ENCODE measurements around the gene EPB41L4A.
"Not testable (repeated sequence)": the region's sequence is repeated elsewhere in the genome, so short reads cannot be mapped to it uniquely, and the experiment has no call there.

EPB41L4A gene

GRCh38 chr5:112250551-112250950, 168.5 kb downstream of the EPB41L4A start:
- DNase-seq: no peak

DNA sequence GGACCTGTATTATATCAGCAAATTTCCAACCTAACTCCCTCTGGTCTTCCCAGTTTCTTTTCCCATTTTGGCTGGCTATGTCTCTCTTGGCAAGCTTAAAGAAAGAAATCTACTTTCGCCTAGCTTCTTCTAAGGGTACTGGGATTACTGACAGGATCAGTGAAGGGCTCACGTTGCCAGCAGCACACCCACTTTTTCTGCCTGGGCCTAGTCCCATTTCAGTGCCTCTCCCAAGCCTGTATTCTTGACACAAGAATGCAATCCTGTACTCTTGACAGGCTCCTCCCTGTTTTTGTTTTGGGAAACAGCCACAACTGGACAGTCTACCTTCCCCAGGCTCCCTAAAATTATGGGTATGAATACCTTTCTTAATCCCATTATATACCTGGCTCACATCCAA, 170.5 kb downstream of the EPB41L4A start:
- no peak for DNase-seq

DNA sequence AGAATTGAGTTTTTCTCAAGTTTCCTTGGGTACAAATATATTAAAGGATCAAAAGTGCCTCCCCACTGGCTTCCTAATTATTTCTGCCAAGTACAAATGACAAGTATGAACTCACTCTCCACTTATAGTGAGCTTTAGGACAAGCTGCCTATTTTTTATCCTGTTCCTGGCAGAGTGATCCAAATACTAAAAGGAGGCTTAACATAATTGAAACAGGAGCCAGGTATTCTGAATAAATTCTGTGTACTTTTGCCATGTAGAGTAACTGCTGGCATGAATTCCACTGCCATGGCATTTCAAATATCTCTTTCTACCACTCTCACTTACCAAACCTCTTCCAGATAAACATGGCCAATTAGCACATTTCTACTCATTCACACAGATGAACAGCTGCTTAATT, 171.1 kb downstream of the EPB41L4A start:
- no peak for DNase-seq

GRCh38 chr5:112245656-112246055, 173.4 kb downstream of the EPB41L4A start:
- DNase-seq: no peak

GRCh38 chr5:112239996-112240395, 179.1 kb downstream of the EPB41L4A start:
- DNase-seq: no peak

- DNase-seq: no peak
Observed at GRCh38 chr5:112238473-112238872, 180.6 kb downstream of the EPB41L4A start.

DNA sequence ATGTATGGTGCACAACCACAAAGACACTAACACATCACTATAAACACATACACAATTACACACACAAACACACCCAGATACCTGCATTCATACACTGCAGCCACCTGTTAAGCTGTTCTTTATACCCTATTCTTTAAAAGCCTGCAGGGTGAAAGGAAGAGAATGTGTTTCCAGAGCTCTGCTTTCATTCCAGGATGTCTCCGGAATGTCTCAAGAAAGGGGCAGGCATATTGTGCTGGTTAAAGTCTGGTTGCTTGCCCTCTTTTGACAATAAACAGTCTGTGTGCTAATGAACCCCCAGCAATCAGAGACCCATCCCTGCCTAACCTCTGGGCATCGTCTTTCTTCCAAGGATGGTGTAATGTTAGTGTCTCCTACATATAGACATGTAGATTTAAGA, 181.6 kb downstream of the EPB41L4A start:
- no peak for DNase-seq

DNA sequence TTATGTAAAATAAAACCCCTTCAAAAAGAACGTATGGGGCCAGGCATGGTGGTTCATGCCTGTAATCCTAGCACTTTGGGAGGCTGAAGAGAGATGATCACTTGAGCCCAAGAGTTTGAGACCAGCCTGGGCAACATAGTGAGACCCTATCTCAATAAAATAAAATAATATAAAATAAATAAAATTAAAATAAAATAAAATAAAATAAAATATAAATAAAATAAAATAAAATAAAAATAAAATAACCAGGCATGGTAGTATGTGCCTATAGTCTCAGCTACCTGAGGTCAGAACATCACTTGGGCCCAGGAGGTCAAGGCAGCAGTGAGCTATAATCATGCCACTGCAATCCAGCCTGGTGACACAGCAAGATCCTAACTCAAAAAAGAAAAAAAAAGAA, 185.1 kb downstream of the EPB41L4A start:
- no peak for DNase-seq

- DNase-seq: no peak
Observed at GRCh38 chr5:112232667-112233066, 186.4 kb downstream of the EPB41L4A start.

- DNase-seq: no peak
Observed at GRCh38 chr5:112230606-112231005, 188.5 kb downstream of the EPB41L4A start.

- no peak for DNase-seq
Observed at GRCh38 chr5:112228667-112229066, 190.4 kb downstream of the EPB41L4A start.

- no peak for DNase-seq
Observed at GRCh38 chr5:112227911-112228631, 191.0 kb downstream of the EPB41L4A start.

DNA sequence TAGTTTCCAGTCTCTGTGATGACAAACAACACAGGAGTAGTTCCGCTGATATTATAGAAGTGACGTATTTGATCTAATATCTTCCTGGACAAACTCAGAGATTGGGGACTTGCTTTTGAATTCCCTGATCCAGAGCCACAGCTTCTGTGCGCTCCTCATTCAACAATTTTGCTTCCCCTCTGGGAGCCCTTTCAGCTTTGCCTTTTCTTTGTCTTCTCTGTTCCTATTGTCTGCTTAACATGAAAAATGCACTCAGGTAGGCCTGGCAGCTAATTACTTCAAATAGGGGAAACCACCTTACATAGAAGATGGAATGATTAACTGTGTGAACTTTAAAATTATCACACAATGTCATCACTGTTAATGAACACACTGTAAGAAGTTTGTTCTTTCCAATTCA, 192.9 kb downstream of the EPB41L4A start:
- DNase-seq: no peak

- DNase-seq: not testable (repeated sequence)
Observed at GRCh38 chr5:112222997-112223396, 196.1 kb downstream of the EPB41L4A start.

DNA sequence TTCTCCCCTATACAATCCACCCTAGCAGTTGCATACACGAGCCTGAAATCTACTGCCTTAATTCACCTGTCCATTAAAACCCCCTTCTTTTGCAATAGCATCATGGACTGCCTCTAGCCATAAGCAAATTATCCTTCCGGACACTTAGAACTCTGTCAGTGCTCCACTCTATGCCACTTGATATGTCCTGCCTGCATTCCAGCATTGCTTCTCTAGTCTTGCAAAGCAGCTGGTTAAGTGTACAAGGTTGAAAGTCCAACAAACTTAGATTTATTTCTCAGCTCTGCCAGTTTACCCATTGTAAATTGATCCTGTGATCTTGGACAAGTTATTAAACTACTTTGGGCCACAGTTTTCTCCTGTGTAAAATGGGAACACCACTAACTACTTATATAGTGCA, 197.9 kb downstream of the EPB41L4A start:
- no peak for DNase-seq

DNA sequence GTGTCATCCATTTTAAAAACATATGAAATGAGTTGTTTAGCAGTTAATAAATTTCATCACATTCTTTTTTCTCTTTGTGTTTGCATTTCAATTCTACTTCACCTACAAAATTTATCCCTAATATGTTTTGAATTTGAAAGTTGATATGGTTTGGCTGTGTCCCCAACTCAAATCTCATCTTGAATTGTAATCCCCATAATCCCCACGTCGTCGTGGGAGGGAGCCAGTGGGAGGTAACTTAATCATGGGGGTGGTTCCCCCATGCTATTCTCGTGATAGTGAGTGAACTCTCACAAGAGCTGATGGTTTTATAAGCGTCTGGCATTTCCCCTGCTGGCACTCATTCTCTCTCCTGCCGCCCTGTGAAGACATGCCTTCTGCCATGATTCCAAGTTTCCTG, 200.1 kb downstream of the EPB41L4A start:
- no peak for DNase-seq

- DNase-seq: no peak
Observed at GRCh38 chr5:112217843-112218579, 201.1 kb downstream of the EPB41L4A start.

- no peak for DNase-seq
Observed at GRCh38 chr5:112216140-112216539, 202.9 kb downstream of the EPB41L4A start.

DNA sequence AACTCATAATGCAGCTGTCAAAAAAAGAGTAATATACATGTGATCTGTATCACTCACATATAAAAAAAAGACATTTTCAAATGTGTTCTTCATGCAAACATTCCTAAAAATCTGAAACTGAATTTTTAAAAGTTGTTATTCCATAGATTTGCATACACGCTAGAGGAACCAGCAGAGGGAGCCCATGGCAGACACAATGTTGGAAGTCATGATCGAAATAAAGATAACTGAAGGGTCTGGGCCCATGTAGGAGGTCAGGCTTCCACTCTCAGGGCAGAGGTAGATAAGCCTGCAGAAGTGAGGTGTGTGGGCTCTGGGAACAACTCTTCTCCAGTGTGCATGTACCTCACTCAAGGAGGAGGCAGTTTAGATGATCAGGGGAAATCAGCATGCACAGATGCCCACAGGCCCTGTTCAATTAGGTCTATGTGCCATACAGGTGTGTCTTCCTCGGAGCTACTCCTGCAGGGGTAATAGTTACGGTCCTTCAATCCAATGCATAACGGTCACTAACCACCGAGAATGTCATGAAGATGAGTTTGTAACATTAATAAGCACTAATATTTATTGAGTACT, 208.6 kb downstream of the EPB41L4A start:
- DNase-seq: no peak

DNA sequence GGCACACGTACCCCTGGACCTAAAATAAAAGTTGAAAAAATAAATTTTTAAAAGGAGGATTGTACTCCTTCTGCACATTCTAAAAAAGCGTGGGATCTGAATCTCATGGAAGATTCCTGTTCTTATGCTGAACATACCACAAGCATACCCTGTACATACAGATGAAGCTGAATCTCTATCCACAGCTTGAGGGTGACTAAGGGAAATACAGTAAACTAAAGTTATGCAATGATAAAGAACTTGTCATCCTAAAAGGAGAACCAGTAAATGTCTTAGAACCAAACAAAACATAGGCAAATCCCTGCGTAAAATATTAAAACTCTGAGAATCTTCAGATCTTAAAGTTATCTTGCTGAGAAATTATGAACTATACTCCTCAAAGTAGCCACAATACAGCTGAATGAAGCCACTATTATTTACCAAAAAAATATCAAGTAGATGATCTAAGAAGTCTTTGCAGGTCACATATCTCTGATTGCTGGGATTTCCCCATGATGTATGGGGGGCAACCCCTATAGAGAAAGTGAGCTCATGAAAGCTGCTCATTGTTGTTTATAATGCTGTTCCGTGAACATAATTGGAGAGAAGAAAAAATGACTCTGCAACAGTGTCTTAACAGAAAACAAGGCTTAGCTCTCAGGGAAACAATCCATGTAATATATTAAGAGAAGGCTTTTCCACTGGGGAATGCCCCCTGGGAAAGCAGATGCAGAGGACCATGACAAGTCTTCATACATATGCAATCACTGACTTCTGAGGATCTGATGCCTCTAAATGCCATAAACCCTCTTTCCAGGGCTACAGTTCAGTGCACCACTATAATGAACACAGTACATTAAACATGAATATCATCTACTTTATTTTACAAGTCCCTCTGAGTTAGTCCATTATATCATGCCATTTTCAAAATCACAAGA, 210.1 kb downstream of the EPB41L4A start:
- no peak for DNase-seq

- DNase-seq: not testable (repeated sequence)
Observed at GRCh38 chr5:112208195-112208594, 210.9 kb downstream of the EPB41L4A start.

- DNase-seq: no peak
Observed at GRCh38 chr5:112205846-112206245, 213.2 kb downstream of the EPB41L4A start.

- no peak for DNase-seq
Observed at GRCh38 chr5:112203229-112203628, 215.8 kb downstream of the EPB41L4A start.

All from central memory CD4-positive, alpha-beta T cell (primary cell).